OCI-LY7 (cell line): ENCODE measurements around the gene ZNF516. TPM values are rescaled to one million over a fixed set of nuclear protein-coding genes. Genes with fewer than 3 reads are reported as not detected.
A peak's percentile ranks its signal among the peaks of the same experiment; 100 is the strongest.

Source experiments
- BruUV-seq: library from RNA; stranded (reverse); fragments of 400-500 nt; replicated peaks from 2 replicates; lab custom pipeline; 2021; lab: Mats Ljungman, UMichigan
- CTCF ChIA-PET: fragments of 300-600 bp; sonication (Branson Sonifier 250); formaldehyde crosslinking; loops from one replicate; lab custom pipeline; 2022; ENCODE audit warnings: antibody characterized with exemption; ENCODE audit not compliant: unreplicated experiment; lab: Charles Lee
- POLR2A ChIA-PET: fragments of 300-600 bp; sonication (Branson Sonifier 250); formaldehyde crosslinking; loops from one replicate; lab custom pipeline; 2022; ENCODE audit warnings: antibody characterized with exemption; lab: Charles Lee
- DNase-seq: peaks from one replicate; pipeline ENCODE4 v3.0.0-alpha.2; 2015; ENCODE audit warnings: low spot score
- H2AFZ ChIP-seq: fragments of 200-600 bp; sonication (generic), shearing (Covaris generic); 2 replicates; pipeline ENCODE4 v1.6.1; 2014; ENCODE audit warnings: mild to moderate bottlenecking, antibody characterized with exemption, low read length, moderate library complexity
- H3K27ac ChIP-seq: fragments of 200-600 bp; sonication (generic); 2 replicates; pipeline ENCODE4 v1.5.1; 2014; ENCODE audit warnings: mixed run types, low read depth, mild to moderate bottlenecking, moderate library complexity, low read length, inconsistent platforms; ENCODE audit not compliant: poor library complexity, severe bottlenecking
- H3K36me3 ChIP-seq: fragments of 200-600 bp; sonication (generic); 2 replicates; pipeline ENCODE4 v1.6.1; 2014; ENCODE audit warnings: mild to moderate bottlenecking, antibody characterized with exemption, low read length, moderate library complexity, mixed read lengths; ENCODE audit not compliant: insufficient read depth
- H3K4me1 ChIP-seq: fragments of 200-600 bp; sonication (generic); 2 replicates; pipeline ENCODE4 v1.5.1; 2014; ENCODE audit warnings: mild to moderate bottlenecking, low read length; ENCODE audit not compliant: insufficient read depth, poor library complexity, severe bottlenecking
- H3K4me2 ChIP-seq: fragments of 200-600 bp; sonication (generic); 2 replicates; pipeline ENCODE4 v1.6.1; 2014; ENCODE audit warnings: mild to moderate bottlenecking, low read length
- H3K4me3 ChIP-seq: fragments of 200-600 bp; sonication (generic); 2 replicates; pipeline ENCODE4 v1.5.1; 2014; ENCODE audit warnings: mild to moderate bottlenecking, low read depth, low read length; ENCODE audit not compliant: poor library complexity, severe bottlenecking
- H3K79me2 ChIP-seq: fragments of 200-600 bp; sonication (generic); 2 replicates; pipeline ENCODE4 v1.6.1; 2016; ENCODE audit warnings: low read depth, mild to moderate bottlenecking, low read length, moderate library complexity, mixed read lengths; ENCODE audit not compliant: insufficient read depth
- H3K9me2 ChIP-seq: fragments of 200-600 bp; sonication (generic); 2 replicates; pipeline ENCODE4 v1.6.1; 2016; ENCODE audit warnings: mild to moderate bottlenecking, low read length, mixed read lengths; ENCODE audit not compliant: insufficient read depth
- H3K9me3 ChIP-seq: fragments of 200-600 bp; sonication (generic); 2 replicates; pipeline ENCODE4 v1.6.1; 2014; ENCODE audit warnings: mild to moderate bottlenecking, mixed run types, low read length, mixed read lengths
- H4K20me1 ChIP-seq: fragments of 200-600 bp; sonication (generic); 2 replicates; pipeline ENCODE4 v1.6.1; 2014; ENCODE audit warnings: mild to moderate bottlenecking, antibody characterized with exemption, low read length, moderate library complexity, mixed read lengths; ENCODE audit not compliant: insufficient read depth
- EZH2phosphoT487 ChIP-seq: fragments of 200-600 bp; sonication (generic); IDR thresholded peaks from 2 replicates; pipeline ENCODE4 v1.6.1; 2018; ENCODE audit warnings: low read depth, borderline replicate concordance, mild to moderate bottlenecking, mixed run types, antibody characterized with exemption, low read length, moderate library complexity, mixed read lengths
- intact Hi-C: fragments of 100-400 bp; cut with micrococcal nuclease; formaldehyde crosslinking; loops from one replicate; pipeline ENCODE4 v1.10.0; 2022; ENCODE audit not compliant: unreplicated experiment
- total RNA-seq, 2 experiments: library from RNA; depleted of rRNA in 1 of 2; stranded (reverse); fragments of >200 nt in 1 of 2; shearing (Covaris generic) in 1 of 2; gene quantifications; 2 replicates each; pipeline ENCODE4 v1.2.3, GENCODE V29; 2014 to 2022
- TF ChIP-seq, protein P1 (sequence below): fragments of 200-600 bp; sonication (generic); conservative IDR thresholded peaks from 2 replicates; pipeline ENCODE4 v1.5.1; 2014; ENCODE audit warnings: mild to moderate bottlenecking, antibody characterized with exemption, low read length, moderate library complexity, mixed read lengths

The ZNF516 gene
- total RNA-seq, 2 experiments from 2014 or later: 16.2 to 32.3 TPM

DNA sequence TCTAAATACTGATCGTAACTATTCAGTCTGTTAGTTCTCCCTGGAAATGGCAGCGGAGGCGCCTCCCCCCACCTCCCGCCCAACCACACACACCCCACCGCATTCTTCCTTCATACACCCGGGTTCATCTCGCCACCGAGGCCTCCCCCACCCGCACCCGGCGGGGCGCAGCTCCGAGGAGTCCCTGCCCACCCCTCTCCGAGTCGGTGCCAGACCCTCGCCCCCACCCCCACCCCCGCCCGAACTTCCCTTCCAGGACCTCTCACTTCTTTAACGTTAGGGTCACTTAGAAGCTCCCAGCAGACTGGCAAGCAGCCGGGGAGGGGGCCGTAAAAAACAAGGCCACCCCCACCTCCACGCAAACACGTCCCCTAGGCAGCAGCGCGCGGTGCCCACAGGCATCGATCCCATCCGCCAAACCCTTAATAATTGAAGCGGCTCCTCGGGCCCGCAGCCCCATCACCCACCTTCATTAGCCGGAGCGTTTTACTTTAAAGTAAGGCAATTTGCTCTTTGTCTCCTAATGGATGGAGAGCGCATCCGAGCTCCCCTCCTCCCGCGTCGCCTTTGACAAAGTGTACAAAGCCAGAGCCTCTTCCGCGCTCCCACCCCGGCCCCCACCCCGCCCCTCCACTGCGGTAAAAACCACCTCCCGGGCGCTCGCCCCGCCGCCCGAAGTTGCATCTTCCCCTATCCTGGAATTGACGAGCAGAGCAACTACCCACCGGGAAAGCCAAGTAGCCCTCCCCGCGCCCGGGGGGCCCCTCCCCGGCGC is 624 bp downstream of the ZNF516 start:
- H2AFZ ChIP-seq: no peak overlapping the region
- BruUV-seq: no TSS peak
- POLR2A ChIA-PET: interaction anchor here (0.7 kb wide), 1 partner anchor 607 kb away, joined by 3 read pairs; no protein-coding TSS in a partner anchor

DNA sequence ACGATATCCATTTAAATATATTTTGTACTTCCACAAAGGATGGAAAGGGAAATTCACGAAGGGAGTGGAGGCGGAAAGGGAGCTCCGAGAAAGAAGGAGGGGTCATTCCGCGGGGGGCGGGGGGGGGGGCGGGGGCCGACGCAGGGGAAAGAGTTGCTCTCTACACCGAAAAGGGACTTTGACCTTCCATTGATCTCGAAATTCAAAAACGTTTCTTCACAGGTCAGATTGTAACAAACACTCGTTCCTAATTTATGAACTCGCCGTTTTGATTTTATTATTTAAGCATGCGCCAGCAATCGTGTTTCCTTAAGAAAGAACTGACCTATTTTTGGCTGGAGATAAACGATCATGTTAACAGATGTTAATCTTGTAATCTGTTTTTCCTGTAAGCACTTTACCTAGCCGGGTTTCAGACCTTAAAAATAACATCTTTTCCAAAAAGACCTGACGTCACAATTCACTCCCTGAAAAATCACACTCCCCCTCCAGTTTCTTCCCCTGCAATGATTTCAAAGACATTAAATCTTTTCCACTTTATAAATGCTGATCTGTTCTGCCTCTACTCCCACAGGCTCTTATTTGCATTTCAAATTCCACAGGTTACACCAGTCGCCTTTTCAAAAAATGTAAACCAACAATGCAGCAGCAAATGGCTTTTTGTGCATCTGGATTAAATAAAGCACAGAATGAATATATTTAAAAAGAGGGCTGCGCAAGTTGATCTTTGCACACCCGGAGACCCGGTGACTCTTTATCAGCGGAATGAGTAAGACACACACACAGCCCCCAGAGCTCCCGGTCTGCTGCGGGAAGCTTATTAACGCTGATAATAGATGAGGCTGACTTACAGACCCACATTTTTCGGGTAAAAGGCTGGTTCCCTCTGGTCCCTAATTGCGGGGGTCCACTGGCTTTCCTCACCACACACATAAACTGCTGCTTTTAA is 1.6 kb downstream of the ZNF516 start:
- ChIA-PET CTCF (interaction anchor here (0.6 kb wide), 1 partner anchor 56 kb away, joined by 5 read pairs; no protein-coding TSS in a partner anchor), POLR2A (no interaction called here)
- Histone ChIP-seq H3K9me2 (no peaks in the 10 kb centered on the region), H3K4me3 (peak overlapping the region; percentile 77), H3K4me2 (peak overlapping the region; percentile 81), H4K20me1 (peaks cover 20% of the 10 kb centered on the region; the same call in 1 of the 2 replicates), H3K9me3 (no peaks in the 10 kb centered on the region), H2AFZ (no peak overlapping the region), H3K79me2 (peaks cover 56% of the 10 kb centered on the region), H3K36me3 (no peaks in the 10 kb centered on the region; the same call in 1 of the 2 replicates), H3K27ac (peak overlapping the region; percentile 86), H3K4me1 (peaks cover 44% of the 10 kb centered on the region)
- BruUV-seq: no TSS peak
- DNase-seq: peak; percentile 34
- TF ChIP-seq EZH2phosphoT487: no peak
- TF ChIP-seq, protein P1, sequence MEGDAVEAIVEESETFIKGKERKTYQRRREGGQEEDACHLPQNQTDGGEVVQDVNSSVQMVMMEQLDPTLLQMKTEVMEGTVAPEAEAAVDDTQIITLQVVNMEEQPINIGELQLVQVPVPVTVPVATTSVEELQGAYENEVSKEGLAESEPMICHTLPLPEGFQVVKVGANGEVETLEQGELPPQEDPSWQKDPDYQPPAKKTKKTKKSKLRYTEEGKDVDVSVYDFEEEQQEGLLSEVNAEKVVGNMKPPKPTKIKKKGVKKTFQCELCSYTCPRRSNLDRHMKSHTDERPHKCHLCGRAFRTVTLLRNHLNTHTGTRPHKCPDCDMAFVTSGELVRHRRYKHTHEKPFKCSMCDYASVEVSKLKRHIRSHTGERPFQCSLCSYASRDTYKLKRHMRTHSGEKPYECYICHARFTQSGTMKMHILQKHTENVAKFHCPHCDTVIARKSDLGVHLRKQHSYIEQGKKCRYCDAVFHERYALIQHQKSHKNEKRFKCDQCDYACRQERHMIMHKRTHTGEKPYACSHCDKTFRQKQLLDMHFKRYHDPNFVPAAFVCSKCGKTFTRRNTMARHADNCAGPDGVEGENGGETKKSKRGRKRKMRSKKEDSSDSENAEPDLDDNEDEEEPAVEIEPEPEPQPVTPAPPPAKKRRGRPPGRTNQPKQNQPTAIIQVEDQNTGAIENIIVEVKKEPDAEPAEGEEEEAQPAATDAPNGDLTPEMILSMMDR: no peak
- intact Hi-C loops: loop anchor here (2.0 to 10.0 kb wide), 4 partner anchors 329 to 1279 kb away; partner anchors contain the start of genes TSHZ1 and ZNF236

More for the DNA sequence above, 624 bp downstream of the ZNF516 start:
- H3K4me3 ChIP-seq: peak overlapping the region; percentile 77
- peak overlapping the region; percentile 86 for H3K27ac ChIP-seq
- no peaks in the 10 kb centered on the region; the same call in 1 of the 2 replicates for H3K36me3 ChIP-seq
- DNase-seq: peak; percentile 38
- peaks cover 12% of the 10 kb centered on the region; the same call in 1 of the 2 replicates for H4K20me1 ChIP-seq
- intact Hi-C loops: loop anchor here (2.0 to 10.0 kb wide), 4 partner anchors 328 to 1280 kb away; partner anchors contain the start of genes TSHZ1 and ZNF236
- H3K9me3 ChIP-seq: no peaks in the 10 kb centered on the region
- H3K4me1 ChIP-seq: peaks cover 45% of the 10 kb centered on the region
- TF ChIP-seq, protein P1: no peak
- no peak for TF ChIP-seq EZH2phosphoT487
- CTCF ChIA-PET: no interaction called here
- no peaks in the 10 kb centered on the region for H3K9me2 ChIP-seq
- H3K79me2 ChIP-seq: peaks cover 47% of the 10 kb centered on the region
- H3K4me2 ChIP-seq: peak overlapping the region; percentile 81
